ENCODE results near the gene ERP44.

DNA sequence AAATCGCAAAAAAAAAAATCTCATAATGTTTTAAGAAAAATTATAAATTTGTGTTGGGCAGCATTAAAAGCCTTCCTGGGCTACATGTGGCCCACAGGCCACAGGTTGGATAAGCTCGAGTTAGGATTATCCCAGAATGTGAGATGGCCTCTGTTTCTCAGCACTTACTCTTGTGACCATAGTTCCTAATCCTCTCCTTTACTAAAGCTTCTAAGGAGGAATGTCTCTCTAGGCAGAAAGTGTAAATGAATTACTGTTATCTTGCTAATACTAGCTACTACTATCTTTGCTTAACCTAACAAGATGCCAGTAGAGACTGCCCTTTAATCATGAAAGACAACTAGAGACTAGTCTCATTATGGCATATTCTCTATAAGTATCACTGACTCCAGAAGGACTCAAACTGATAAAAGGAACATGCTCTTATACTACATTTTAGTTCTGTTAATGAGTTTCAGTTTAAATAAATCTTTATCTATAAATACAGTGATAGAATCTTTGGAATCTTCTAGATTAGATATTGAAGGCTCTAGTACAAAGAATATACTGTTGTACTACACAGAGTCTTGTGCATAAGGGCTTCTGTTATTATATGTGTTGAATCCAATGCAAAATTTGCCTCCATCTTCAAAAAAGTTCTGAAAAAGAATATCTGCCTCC, 14.0 kb upstream of the ERP44 start:
- no peak for TF ChIP-seq EZH2 (IDR thresholded peaks at IDR 0.05)
- no peak for TF ChIP-seq CTCF (IDR thresholded peaks at IDR 0.05)
